A673 (cell line): Measurements from ENCODE around the gene JAKMIP1. TPM values are rescaled to one million over a fixed set of nuclear protein-coding genes. Genes with fewer than 3 reads are reported as not detected.

Experiments used
- BruUV-seq: library from RNA; stranded (reverse); fragments of 400-500 nt; replicated peaks from 2 replicates; lab custom pipeline; 2021; lab: Mats Ljungman, UMichigan
- CTCF ChIA-PET: fragments of 300-600 bp; sonication (Branson Sonifier 250); formaldehyde crosslinking; loops from one replicate; lab custom pipeline; 2022; ENCODE audit warnings: antibody characterized with exemption; lab: Charles Lee
- POLR2A ChIA-PET: fragments of 300-600 bp; sonication (Branson Sonifier 250); formaldehyde crosslinking; loops from one replicate; lab custom pipeline; 2022; ENCODE audit warnings: antibody characterized with exemption; ENCODE audit not compliant: low non-redundant PET; lab: Charles Lee
- DNase-seq: peaks from one replicate; pipeline ENCODE4 v3.0.0-alpha.2; 2015; ENCODE audit warnings: low spot score
- H3K27ac ChIP-seq: fragments of 200-600 bp; sonication (generic); 2 replicates; pipeline ENCODE4 v1.5.1; 2016; ENCODE audit warnings: mixed run types, low read depth, mild to moderate bottlenecking, mixed read lengths, antibody characterized with exemption, low read length; ENCODE audit not compliant: poor library complexity, severe bottlenecking
- H3K27me3 ChIP-seq: fragments of 200-600 bp; sonication (generic); replicated peaks from 2 replicates; pipeline ENCODE4 v1.6.1; 2017; ENCODE audit warnings: mixed run types, low read depth, mild to moderate bottlenecking, mixed read lengths, antibody characterized with exemption, low read length; ENCODE audit not compliant: insufficient read depth, poor library complexity
- H3K36me3 ChIP-seq: fragments of 200-600 bp; sonication (generic); 2 replicates; pipeline ENCODE4 v1.6.1; 2016; ENCODE audit warnings: mixed run types, mild to moderate bottlenecking, mixed read lengths, antibody characterized with exemption, low read length; ENCODE audit not compliant: insufficient read depth, poor library complexity, severe bottlenecking
- H3K4me1 ChIP-seq: fragments of 200-600 bp; sonication (generic); 2 replicates; pipeline ENCODE4 v1.6.1; 2017; ENCODE audit warnings: mixed run types, mild to moderate bottlenecking, mixed read lengths, antibody characterized with exemption, low read length; ENCODE audit not compliant: insufficient read depth, poor library complexity, severe bottlenecking
- H3K4me3 ChIP-seq: fragments of 200-600 bp; sonication (generic); 2 replicates; pipeline ENCODE4 v1.5.1; 2016; ENCODE audit warnings: low read depth, mixed run types, mild to moderate bottlenecking, mixed read lengths, low read length; ENCODE audit not compliant: poor library complexity, severe bottlenecking
- H3K9me3 ChIP-seq: fragments of 200-600 bp; sonication (generic); 2 replicates; pipeline ENCODE4 v1.6.1; 2016; ENCODE audit warnings: mixed run types, low read depth, mild to moderate bottlenecking, mixed read lengths, antibody characterized with exemption, low read length; ENCODE audit not compliant: poor library complexity, severe bottlenecking
- EZH2 ChIP-seq: fragments of 200-600 bp; sonication (generic); IDR thresholded peaks from 2 replicates; pipeline ENCODE4 v1.6.1; 2017; ENCODE audit warnings: borderline replicate concordance, low read depth, mild to moderate bottlenecking, mixed read lengths, antibody characterized with exemption, low read length; ENCODE audit not compliant: poor library complexity, severe bottlenecking
- intact Hi-C: fragments of 100-400 bp; cut with micrococcal nuclease; formaldehyde crosslinking; loops from one replicate; pipeline ENCODE4 v1.10.0; 2022; ENCODE audit not compliant: unreplicated experiment
- total RNA-seq: library from RNA; stranded (reverse); gene quantifications from 2 replicates; pipeline ENCODE4 v1.2.3, GENCODE V29; 2021
- TF ChIP-seq, protein P1 (sequence below): fragments of 300-800, 200-600 bp; sonication (generic); conservative IDR thresholded peaks from 2 replicates; pipeline ENCODE4 v1.5.1; 2017; ENCODE audit warnings: low read depth, mild to moderate bottlenecking, antibody characterized with exemption, low read length, moderate library complexity, mixed read lengths

JAKMIP1 gene
- total RNA-seq, 1 experiment from 2014 or later: not detected

DNA sequence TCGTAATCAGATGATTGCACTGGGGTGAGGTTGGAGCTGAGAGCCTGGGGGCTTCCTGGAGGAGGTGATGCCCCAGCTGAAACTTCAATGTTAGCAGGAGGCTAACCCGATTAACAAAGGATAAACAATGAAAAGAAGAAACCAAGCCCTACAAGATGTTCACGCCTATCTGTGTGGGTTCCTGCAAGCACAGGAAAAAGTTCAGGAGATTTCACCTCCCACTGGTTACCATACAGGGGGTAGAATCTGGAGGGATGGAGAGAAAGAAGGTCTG is 27.5 kb downstream of the JAKMIP1 start:
- POLR2A ChIA-PET: no interaction called here
- CTCF ChIA-PET: no interaction called here
- Histone ChIP-seq H3K9me3 (no peaks in the 10 kb centered on the region), H3K4me3 (no peak overlapping the region), H3K27ac (no peak overlapping the region), H3K4me1 (no peaks in the 10 kb centered on the region), H3K36me3 (no peaks in the 10 kb centered on the region), H3K27me3 (no peaks in the 10 kb centered on the region)
- intact Hi-C loops: no loop called here
- BruUV-seq: no TSS peak
- TF ChIP-seq, protein P1, sequence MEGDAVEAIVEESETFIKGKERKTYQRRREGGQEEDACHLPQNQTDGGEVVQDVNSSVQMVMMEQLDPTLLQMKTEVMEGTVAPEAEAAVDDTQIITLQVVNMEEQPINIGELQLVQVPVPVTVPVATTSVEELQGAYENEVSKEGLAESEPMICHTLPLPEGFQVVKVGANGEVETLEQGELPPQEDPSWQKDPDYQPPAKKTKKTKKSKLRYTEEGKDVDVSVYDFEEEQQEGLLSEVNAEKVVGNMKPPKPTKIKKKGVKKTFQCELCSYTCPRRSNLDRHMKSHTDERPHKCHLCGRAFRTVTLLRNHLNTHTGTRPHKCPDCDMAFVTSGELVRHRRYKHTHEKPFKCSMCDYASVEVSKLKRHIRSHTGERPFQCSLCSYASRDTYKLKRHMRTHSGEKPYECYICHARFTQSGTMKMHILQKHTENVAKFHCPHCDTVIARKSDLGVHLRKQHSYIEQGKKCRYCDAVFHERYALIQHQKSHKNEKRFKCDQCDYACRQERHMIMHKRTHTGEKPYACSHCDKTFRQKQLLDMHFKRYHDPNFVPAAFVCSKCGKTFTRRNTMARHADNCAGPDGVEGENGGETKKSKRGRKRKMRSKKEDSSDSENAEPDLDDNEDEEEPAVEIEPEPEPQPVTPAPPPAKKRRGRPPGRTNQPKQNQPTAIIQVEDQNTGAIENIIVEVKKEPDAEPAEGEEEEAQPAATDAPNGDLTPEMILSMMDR: no peak
- no peak for TF ChIP-seq EZH2
- no peak for DNase-seq

DNA sequence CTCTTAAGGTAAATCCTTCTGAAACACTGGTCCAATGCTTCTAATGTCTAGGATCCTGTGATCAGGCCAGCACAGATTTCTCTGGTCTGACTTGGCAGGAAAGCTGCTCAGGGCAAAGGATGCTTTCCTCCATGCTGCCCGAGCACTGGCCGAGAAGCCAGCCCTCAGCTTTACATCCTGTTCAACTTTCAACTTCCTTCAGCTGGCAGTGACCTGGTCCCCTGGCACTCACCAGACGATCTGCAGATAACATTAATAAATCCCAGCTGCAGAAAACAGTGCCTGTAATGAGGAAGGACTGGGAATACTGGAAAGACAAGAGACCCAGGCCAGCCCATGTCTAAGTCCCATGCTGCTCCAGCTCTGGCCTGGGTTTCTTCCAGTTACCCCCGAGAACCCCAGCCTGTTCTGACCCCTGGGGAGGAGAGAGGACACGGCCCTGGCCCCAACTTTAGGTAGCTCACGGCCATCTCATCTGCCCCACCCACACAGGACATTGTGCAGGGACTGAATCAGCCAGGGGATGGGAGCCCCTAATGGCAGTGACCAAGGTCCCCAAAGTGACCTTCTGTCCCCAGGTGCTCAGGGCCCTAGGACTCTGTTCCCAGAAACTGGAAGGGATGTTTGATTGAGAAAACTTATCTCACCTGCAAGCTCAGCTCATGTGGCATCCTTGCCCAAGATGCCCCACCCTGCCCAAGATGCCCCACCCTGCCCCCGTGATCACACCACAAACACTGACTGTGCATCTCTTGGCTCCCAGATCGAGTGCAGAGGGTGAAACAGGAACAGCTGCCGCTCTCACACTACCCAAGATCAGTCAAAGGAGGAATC is 28.0 kb downstream of the JAKMIP1 start:
- no peaks in the 10 kb centered on the region for H3K36me3 ChIP-seq
- no peaks in the 10 kb centered on the region for H3K4me1 ChIP-seq
- no peak for DNase-seq
- TF ChIP-seq, protein P1: no peak
- no peak for TF ChIP-seq EZH2
- no peaks in the 10 kb centered on the region for H3K27me3 ChIP-seq
- no TSS peak for BruUV-seq
- no peaks in the 10 kb centered on the region for H3K9me3 ChIP-seq
- ChIA-PET POLR2A (no interaction called here), CTCF (no interaction called here)
- H3K27ac ChIP-seq: no peak overlapping the region
- H3K4me3 ChIP-seq: no peak overlapping the region
- intact Hi-C loops: no loop called here

DNA sequence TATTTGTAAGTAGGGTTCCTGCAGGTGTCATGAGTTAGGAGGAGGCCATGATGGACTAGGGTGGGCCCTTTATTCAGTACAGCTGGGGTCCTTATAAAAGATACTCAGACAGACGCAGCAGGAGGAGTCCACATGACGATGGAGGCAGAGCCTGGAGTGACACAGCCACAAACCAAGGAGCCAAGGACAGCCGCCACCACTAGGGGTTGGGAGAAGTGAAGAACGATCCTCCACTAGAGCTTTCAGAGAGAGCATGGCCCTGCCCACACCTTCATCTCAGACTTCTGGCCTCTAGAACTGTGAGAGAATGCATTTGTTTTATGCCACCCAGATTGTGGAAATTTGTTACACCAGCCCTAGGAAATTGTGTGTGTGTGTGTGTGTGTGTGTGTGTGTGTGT is 31.1 kb downstream of the JAKMIP1 start:
- H3K27me3 ChIP-seq: peaks cover 5% of the 10 kb centered on the region
- intact Hi-C loops: no loop called here
- no peak overlapping the region for H3K4me3 ChIP-seq
- no peaks in the 10 kb centered on the region for H3K36me3 ChIP-seq
- no peak for TF ChIP-seq EZH2
- TF ChIP-seq, protein P1: no peak
- no peak for DNase-seq
- BruUV-seq: no TSS peak
- no peak overlapping the region for H3K27ac ChIP-seq
- ChIA-PET POLR2A (no interaction called here), CTCF (no interaction called here)
- no peaks in the 10 kb centered on the region for H3K9me3 ChIP-seq
- H3K4me1 ChIP-seq: no peaks in the 10 kb centered on the region
